Non-pigmented ciliary epithelial cell (primary cell): Measurements from ENCODE around the gene SPINK6.

Experiments
- DNase-seq: peaks from one replicate; pipeline ENCODE4 v3.0.0-alpha.2; 2010; ENCODE audit warnings: low read depth

The SPINK6 gene

DNA sequence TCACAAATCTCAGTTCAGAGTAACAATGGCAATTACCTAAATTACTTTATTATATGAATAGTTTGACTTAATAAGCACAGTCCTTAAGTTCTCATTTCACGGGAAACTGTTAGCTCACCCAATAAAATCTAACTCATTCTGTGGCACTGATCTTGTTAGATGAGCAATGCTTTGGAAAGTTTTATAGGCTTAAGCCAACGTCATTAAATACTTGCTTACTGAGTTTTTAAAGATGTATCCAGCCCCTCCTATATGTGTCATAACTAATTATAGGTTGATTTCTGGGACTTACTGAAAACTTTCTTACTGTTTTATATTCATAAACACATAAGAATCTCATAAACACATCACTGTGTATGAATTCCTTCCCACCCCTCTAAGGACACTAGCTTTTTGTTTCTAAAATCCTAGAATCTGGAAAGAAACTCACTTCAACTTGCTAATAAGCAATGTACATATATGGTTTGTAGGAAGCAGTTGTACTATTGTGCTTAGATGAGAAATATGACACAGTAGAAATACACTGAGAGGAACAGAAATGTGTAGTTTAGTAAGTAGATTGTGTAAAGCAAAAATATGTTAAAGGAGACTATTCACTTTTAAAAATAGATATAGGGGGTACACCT lies 21.4 kb downstream of the SPINK6 start:
- no peak for DNase-seq

DNA sequence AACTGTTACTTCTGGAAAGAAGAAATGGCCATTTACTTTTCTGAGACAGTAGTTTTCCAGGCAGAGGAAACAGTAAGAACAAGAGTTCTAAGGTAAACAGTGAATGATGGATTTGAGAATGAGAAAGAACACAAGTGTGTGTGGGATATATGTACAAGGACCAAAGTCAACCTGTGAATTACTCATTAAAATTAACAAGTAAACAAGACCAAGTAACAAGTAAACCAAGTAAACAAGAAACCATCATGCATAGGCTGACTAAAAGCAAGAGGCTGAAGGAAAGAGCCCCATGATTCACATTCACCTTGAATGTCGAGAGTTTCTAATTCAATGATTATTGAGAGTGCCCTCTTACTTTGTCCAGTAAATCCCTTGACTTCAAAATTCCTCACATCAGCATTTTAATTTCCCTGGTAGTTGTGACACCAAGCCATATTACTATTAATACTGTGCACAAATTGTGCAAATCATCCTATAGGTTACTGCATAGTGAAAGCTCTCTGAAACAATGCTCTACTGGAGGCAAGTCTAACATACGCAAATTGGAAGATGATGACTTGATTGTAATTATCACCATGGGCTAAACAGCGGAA lies 25.6 kb downstream of the SPINK6 start:
- no peak for DNase-seq

DNA sequence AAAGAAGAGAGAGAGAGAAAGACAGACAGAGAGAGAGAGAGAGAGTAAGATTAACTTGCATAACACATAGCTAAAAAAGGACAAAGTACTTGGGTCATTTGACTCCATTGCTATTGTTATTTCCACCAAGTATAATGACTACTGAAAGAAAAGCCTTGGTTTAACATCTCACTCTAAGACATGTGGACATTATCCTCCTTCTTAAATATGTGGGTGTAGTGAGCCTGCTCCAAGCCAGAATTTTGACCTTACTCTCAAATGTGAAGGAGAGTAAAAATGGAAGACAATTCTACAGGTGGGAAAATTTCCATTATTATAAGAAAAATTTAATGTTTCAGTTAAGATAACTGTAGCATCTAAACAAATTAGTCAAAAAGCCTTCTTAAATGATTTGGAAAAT lies 27.0 kb downstream of the SPINK6 start:
- DNase-seq, result no peak

DNA sequence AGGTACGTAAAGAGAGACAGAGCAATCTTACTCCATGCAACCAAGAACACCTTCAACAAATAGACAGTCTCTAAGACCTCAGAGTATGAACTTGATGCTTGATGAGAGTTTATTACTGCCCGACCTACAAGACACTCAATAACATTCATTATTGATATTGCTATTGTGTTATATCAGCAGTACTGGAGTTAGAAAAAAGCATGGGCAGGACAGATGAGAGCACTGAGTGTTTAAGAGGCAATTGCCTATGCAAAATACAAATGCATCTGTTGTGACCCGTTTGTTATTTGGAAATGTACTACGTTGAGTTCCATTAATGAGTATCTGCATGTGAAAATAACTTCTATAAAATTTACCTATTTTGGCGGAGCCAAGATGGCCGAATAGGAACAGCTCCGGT lies 27.4 kb downstream of the SPINK6 start:
- DNase-seq, result no peak

DNA sequence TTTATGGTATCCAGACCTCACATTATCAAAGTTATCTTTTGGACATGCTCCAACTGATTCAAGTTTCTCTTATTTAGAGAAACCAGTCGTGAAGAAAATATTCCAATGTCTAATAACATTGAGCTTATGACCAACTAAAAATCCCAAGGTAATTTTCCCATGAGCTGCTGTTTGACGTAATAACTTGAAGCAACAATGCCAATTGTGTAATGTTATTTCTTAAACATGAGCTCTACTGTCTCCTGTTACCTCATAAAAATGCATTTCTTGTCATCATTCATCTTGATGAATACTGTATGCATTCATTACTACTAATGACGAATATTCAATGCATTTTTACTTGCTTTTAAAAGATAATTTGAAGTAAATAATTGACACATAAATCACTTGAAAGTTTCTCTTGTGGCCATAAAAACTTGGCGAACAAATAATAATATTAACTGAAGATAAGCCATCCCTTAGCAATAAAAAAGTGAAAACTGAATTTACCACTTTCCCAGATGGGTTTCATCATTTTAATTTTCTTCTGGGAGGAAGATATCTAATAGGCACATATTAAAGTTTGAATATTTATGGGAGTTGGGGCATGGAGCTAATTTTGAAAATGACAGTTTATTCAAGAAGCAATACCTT lies 35.1 kb downstream of the SPINK6 start:
- DNase-seq, result no peak

DNA sequence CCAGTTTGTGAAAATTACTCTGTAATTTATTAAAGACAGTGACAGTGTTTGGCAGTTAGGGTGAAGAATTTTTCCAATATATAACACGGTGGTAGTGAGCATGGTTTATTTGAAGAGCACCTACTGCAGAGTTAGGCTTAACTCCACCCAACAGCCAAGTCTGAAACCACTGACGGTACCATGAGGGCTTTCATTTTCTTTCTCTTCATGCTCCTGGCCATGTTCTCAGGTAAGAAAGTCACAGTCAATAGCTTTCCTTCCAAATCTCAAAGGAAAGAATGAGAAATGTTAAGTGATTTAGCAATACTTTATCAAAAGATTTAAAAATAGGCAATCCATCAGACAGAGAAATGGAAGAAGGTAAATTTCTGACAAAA lies 35.6 kb downstream of the SPINK6 start, which contains the start of gene MARCOL:
Gene MARCOL (plus strand): TSS at position 108 of the 377 bp plus-strand sequence. CDS start 73 bp downstream, at position 181.
- DNase-seq, result no peak

DNA sequence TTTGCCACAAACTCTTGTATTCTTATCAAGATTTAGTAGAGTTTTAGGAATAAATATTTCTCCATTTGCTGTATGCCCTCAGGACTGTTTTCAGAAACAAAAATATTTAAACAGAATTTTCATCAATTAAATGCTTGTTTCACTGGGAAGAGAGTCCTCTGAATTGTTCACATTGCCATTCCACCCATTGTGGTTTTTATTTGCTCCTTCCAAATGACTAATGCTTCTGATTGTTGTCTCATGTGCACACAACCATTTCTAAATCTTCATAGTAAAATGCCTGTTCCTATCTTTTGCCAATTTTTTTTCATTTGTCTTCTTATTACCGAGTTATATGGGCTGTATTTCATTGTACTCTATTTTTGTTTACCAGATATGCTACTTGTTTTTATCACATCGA lies 46.1 kb downstream of the SPINK6 start:
- DNase-seq, result no peak

DNA sequence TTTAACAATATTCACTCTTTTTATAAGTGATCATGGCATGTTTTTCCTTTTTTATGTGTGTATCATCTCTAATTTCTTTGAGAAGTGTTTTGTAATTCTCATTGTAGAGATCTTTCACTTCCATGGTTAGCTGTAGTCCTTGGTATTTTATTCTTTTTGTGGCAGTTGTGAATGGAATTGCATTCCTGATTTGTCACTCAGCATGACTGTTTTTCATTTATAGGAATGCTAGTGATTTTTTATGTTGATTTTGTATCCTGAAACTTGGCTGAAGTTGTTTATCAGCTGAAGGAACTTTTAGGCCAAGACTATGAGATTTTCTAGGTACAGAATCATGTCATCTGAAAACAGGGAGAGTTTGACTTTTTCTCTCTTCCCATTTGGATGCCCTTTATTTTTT lies 52.6 kb downstream of the SPINK6 start:
- no peak for DNase-seq

DNA sequence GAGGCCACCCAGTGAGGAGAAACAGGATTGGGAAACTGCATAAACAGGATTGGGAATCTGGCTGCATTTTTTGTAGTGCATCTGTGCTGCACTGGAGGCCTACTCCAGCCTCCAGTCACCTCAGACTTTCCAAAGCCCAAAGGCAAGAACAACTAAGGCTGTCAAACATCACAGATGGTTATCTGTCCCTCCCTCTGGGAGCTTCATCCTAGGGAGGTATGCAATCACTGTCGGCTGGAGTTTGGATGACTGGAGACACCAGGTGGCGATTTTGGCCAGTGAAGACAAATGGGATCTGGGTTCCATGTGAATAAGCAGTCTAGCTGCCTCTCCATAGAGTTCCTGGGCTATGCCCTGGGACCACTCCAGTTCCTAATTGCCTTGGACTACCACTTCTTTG lies 56.4 kb downstream of the SPINK6 start:
- DNase-seq, result no peak

DNA sequence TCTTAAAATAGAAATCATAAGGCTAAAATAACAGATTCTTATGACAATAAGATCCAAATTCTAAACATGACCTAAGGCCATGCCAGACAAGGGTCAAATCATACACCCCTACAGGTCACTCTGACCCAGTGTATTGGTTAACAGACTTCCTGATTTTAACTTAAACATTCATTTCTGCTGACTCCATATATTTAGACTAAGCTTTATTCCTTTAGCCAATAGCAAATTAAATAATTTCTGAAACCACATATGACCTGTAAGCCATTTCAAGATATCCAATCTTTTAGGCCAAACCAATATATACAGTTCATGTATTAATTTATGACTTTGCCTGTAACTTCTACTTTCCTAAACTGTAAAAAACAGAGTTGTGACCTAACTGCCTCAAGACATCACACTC lies 58.4 kb downstream of the SPINK6 start:
- DNase-seq, result no peak
